Keratinocyte (primary cell): Measurements from ENCODE around the gene SPOCK1.

Experiments used
- CTCF ChIP-seq, 3 experiments: IDR thresholded peaks in 1 of 3; conservative IDR thresholded peaks in 1 of 3; optimal IDR thresholded peaks in 1 of 3; 2 replicates in 2 of 3; 3 replicates in 1 of 3; pipeline versions ENCODE3 to v1.5.1; 2011; ENCODE audit warnings: low read length in 3 of 3, mild to moderate bottlenecking in 3 of 3, moderate library complexity in 2 of 3, control low read depth in 1 of 3, inconsistent platforms in 1 of 3; ENCODE audit not compliant: insufficient read depth in 2 of 3; ENCODE audit errors: extremely low read depth in 1 of 3
- EZH2 ChIP-seq: IDR thresholded peaks from one replicate; pipeline ENCODE4 v1.6.1; 2012; ENCODE audit warnings: inconsistent platforms, mild to moderate bottlenecking, low read length, moderate library complexity

- TF ChIP-seq CTCF (optimal IDR thresholded peaks at IDR 0.05 in 1 of 3, IDR thresholded peaks at IDR 0.05 in 1 of 3, conservative IDR thresholded peaks at IDR 0.05 in 1 of 3; ENCODE audit: extremely low read depth in 1 of 3, insufficient read depth in 2 of 3, low read length in 3 of 3) (no peak), EZH2 (no peak)
Observed at GRCh38 chr5:137205231-137206027, 293.7 kb downstream of the SPOCK1 start.
